Skin of body (tissue), 2 donors: ENCODE results near the gene AKT3. TPM values are rescaled to one million over a fixed set of nuclear protein-coding genes. Genes with fewer than 3 reads are reported as not detected.
"Not testable (repeated sequence)": the region's sequence is repeated elsewhere in the genome, so short reads cannot be mapped to it uniquely, and the experiment has no call there.

Experiments
- DNase-seq: peaks from one replicate; lab custom pipeline; 2025; lab: John Stamatoyannopoulos, UW
- total RNA-seq: library from RNA; depleted of rRNA; stranded (reverse); fragments of >200 nt; gene quantifications from one replicate; pipeline ENCODE4 v1.2.3, GENCODE V29; 2014

The AKT3 gene
- total RNA-seq: 26.7 TPM

- peak; percentile 59 for DNase-seq
Observed at GRCh38 chr1:243850202-243850451, at the start of gene AKT3. AKT3 (minus strand) TSS chr1:243850243; CDS start chr1:243843170, 7,073 bp downstream.

- DNase-seq: no peak
Observed at GRCh38 chr1:243898278-243898677, 48.2 kb upstream of the AKT3 start.

GRCh38 chr1:243896313-243896712, 46.3 kb upstream of the AKT3 start:
- DNase-seq: no peak

DNA sequence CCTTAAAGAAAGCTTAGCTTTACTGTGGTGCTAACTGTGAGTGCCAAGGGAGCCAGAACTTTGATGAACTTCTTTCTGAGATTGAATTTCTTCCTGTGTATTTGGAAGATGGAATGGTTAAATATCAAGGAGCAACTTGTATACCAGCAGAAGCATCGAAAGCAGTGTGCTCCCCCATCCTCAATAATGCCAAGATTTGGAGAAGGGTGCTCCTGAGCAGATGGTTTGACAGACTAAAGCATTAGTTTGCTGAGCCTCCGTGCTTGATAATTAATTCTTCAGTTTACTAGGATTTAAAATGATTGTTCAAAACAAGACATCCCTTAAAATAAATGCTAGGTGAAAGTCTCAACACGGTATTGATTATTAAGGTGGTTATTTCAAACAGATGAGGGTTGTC, 42.4 kb upstream of the AKT3 start:
- no peak for DNase-seq

DNA sequence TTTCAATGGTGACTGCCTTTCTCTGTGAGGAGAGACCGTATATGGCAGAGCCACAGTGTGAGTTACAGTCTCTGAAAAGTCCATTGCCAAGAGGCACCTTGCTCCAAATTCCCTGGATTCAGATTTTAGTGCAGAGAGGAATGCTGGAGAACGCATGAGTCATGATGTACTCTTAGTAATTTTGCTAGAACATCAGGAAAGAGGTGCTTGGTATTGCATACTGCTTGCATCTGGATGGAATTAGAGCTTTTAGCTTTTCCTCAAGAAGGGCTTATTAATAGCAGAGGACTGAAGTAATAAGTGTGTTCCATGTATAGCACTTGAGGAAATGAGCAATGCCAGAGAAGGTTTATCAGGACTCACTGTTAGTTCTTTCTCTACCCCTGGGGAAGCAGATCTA, 40.5 kb upstream of the AKT3 start:
- no peak for DNase-seq

GRCh38 chr1:243885806-243886205, 35.8 kb upstream of the AKT3 start:
- DNase-seq: no peak

DNA sequence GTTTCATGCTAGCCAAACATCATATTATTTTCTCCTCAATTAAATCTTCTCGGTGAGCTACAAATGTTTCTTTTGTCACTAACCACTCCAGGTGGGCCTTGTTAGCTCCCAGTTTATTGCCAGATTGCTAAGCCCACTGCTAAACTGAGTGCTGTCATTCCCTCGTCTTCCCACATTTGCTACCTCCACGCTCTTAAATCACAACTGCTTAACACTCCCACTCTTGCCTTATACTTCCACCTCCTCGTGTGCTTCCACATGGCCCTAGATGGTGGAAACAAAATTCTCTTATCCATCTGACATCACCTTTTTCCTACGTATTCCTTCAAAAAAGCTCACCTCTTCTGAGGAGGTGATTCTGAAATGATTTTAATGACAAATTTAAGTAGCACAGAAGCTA, 34.6 kb upstream of the AKT3 start:
- DNase-seq: no peak

GRCh38 chr1:243883551-243883950, 33.5 kb upstream of the AKT3 start:
- no peak for DNase-seq

DNA sequence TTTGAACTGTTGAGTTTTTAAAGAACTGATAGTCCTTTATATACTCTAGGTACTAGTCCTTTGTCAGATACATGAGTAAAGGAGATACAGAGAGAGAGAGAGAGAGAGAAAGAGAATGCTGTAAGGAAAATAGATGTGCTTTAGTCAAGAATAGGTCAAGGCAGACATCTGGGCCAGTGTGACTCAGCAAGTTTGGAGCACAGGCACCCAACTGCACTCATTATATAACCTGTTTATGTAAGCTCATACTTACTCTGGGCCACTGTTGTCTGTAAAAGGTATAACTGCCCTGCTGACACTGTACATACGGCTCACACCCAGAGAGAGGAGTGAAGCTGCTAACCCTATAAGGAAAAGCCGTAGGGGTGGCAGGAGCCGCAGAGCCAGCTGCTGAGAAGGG, 32.2 kb upstream of the AKT3 start:
- no peak for DNase-seq

- not testable (repeated sequence) for DNase-seq
Observed at GRCh38 chr1:243877058-243877457, 27.0 kb upstream of the AKT3 start.

DNA sequence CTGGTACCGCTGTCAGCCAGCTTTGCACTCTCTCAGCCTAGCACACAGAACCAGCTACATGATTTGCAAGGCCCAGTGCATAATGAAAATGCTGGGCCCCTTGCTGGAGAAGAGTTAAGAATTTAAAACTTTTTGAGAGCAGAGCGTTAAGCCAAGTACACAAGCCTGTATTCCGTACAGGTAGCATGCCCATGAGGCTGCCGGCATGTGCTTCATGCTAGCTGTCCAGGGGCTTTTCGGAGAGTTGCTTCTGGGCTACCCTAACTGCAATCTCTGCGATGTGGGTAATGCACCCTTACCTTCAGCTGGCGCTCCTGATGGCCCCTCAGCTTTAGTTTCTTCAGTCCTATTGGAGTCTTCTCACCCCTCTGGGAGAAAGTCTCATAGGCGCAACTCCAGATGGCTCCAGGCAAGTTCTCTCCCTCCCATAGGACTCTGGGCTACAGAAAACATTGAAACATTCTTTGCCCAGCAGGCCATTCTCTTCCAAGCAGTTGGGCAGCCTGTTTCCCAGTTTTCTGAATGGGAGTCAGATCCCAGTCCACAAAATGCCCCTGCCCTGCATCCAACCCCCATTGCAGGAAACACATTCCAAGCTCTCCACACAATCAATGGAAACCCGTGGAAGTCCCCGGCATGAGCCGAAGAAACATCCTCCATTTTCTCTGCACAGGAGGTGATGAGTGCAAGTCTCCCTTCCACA, 5.7 kb upstream of the AKT3 start:
- no peak for DNase-seq

DNA sequence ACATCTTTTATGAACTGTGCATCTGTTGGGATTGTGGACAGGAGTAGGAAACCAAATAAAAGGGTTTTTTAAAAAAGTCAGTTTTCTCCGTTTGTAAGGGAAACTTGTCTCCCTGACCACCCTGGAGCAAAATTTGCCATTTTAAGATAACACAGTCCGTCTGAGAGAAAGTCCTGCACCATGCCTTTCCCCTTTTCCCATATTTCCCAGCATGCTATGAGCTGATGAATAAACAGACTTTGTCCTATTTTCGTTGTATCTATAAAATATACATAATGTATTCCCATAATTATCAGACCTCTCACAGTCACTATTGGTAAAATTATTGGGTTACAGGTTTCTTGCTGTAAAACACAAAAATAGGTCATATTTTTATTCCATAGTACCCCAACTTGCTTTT, 1.7 kb upstream of the AKT3 start:
- DNase-seq: no peak

DNA sequence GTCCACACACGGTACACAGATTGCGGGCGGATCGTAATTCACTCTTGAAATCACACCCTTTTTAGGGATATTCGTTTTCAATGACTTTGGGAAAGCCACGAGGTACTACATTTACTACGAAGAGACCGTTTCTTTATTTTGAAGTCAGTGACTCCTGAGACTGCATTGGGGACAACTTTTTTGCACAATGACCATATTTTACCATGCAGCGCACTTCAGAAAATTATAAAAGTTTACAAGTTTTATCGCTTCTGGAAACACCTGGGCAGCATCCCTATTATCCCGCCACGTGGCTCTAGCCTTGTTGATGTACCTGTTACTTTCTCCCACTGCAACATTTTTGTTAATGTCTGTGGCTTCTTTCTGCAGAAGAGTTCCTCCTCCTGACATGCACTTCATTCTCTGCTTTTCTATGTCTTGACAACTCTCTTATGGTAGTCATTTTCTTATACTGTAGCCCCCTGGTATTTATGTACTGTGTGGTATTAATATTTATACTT, 1.3 kb upstream of the AKT3 start:
- DNase-seq: peak; percentile 17

DNA sequence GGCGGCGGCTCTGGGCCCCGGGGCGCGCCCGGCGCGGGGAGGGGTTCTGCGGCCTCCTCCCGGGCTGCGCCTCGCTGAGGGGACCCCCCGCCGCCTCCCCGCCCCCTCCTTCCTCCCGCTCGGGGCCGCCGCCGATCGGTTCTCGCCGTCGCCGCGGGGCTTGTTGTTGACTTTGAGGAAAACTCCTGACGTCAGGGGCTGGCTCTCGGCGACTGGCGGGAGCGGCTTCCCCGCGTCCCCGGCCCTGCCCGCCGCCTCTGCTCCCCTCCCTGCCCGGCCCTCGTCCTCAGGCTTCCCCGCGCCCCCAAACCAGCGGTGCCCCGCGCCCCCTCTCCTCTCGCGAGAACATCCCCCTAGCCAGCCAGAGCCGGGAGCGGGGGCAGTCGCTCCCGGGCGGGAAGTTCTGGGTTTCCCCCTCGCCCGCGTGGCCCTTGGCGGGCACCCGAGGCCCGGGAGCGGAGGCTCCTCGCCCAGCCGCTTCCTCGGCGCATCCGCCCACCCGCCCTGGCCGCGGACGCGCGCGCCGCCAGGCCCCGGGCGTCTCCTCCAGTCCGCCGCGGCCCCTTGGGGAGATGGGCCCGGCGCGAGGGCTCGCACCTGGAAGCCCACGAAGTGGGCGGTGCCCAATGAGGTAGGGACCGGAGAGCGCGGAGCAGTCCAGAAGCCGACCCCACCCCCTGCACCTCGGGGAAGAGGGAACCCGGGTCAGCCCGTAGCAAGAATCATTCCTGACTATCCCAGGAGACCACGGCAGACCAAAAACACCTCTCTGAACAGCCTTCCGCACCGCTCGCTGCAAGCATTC, 611 bp upstream of the AKT3 start:
- peak; percentile 59 for DNase-seq

DNA sequence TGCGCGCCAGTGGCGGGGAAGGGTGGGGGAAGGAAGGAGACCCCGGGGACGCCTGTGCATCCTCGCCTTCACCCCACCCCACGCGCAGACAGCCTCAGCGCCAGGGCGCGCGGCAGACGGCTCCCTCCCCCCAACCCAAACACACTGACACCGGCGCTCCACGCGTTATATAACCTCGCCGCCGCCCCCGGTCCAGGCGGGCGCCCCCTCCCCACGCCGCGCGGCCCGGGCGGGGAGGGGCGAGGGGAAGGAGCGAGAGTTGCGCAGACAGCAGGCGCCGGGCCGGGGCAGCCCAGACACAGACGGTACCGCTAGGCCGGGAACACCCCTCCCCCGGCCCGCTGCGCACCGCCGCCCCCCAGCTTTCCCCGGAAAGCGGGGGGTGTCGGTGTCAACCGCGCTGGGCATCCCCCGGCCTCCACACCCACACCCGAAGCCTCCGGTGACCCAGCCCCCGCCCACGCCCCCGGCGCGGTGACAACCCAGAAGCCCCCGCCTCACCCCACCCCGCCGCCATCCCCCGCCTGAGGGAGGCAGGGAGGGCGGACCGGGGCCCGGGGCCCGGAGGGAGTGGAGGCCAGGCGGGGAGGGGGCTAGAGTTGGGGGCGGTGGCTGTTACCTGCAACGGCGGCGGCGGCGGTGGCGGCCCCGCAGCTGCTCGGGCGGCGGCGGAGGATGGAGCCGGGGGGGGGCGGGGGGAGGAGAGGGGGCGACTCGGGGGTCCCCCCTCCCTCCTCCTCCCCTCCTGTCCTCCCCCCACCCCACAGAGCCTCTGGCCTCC, 432 bp downstream of the AKT3 start:
- DNase-seq: no peak

GRCh38 chr1:243848858-243849420, 1.1 kb downstream of the AKT3 start:
- peak; percentile 28 for DNase-seq

DNA sequence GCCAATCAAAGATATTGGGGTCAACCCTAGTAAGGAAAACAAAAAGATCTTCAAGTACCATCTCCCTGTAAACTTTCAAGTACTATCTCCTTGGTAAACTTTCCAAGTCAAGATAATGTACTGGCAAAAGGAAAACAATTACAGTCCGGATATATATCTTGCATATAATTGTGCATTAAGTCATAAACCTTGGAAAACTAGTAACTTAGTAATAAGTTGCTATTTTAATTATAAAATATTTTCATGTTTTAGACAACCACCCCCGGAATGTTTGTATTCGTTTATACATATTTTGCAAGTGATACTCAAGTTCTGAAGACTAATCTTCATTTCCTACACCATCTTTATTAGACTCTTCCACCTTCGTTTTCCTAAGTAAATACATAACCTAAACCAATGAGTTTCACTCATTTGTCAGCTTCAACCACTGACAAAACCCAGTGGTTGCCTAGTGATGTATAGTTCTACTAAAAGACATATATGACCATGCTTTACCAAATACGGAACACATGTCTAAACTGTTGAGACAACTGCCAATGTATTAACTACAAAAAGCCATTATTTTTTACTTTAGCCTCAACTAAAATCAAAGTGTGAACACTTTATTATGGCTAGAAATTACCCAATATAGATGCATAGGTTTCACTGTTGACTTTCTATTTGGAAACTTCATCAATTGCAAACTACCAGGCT, 1.7 kb downstream of the AKT3 start:
- no peak for DNase-seq

DNA sequence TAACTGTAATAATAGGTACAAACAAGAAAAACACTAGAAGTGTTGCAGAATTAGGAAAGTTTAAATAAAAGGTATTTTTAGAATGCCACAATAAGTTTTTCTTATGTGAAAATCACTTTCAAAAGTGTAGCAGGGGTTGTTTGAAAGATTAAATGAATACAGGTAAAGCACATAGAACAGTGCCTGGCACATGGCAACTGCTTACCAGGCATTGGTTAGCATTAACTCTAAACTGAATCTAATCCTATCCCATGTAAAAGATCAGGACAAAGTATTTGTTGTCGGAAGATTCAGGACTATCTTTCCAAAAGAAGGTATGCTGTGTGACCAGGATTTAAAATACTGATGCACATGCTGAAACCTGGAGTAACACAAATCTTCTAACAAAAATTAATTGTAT, 3.3 kb downstream of the AKT3 start:
- no peak for DNase-seq

- no peak for DNase-seq
Observed at GRCh38 chr1:243845888-243846287, 4.2 kb downstream of the AKT3 start.

GRCh38 chr1:243844186-243844585, 5.9 kb downstream of the AKT3 start:
- no peak for DNase-seq

DNA sequence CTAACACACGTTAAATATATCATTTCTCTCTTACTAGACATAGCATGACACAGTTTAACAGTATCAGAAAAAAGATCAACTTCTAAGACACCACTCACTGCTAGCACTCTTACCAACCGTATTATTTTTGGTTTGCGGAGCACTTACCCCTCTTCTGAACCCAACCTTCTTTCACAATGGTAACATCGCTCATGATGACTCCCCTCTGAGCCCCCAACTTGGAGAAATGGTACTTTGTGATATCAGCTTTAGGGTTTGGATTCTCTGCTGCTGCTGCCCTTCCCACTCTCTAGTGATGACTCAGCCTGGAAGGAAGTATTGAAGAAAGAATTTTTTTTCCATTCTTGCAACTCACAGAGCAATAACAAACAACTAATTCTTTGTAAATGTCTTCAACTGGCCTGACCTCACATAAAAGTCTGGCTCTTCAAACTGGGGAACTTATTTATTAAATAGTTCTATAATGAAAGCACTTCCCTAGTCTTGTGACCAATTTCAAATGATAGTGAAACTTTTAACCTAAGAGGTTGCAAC, 7.0 kb downstream of the AKT3 start:
- DNase-seq: peak; percentile 2
